Esophagus squamous epithelium (tissue), 5 donors: Measurements from ENCODE around the gene FKBP1B. TPM values are rescaled to one million over a fixed set of nuclear protein-coding genes. Genes with fewer than 3 reads are reported as not detected.
A peak's percentile ranks its signal among the peaks of the same experiment; 100 is the strongest.

Experiments used
- DNase-seq: peaks from one replicate; lab custom pipeline; 2025; lab: John Stamatoyannopoulos, UW
- H3K27ac ChIP-seq, 4 donors: fragments of 200-600 bp; sonication (generic); one replicate each; pipeline ENCODE4 v1.5.1; 2016 to 2019; ENCODE audit warnings: mild to moderate bottlenecking in 1 of 4
- H3K27me3 ChIP-seq, 4 donors: fragments of 200-600 bp; sonication (generic); 1 replicate in 3 of 4; 2 replicates in 1 of 4; pipeline versions ENCODE4 v1.5.1 to v1.6.0; 2017 to 2021; ENCODE audit warnings: antibody characterized with exemption in 1 of 4
- H3K36me3 ChIP-seq, 3 donors: fragments of 200-600 bp; sonication (generic); one replicate each; pipeline ENCODE4 v1.5.1; 2016 to 2019
- H3K4me1 ChIP-seq, 3 donors: fragments of 200-600 bp; sonication (generic); one replicate each; pipeline ENCODE4 v1.5.1; 2017 to 2019
- H3K4me3 ChIP-seq, 4 donors: fragments of 200-600 bp; sonication (generic); 1 replicate in 3 of 4; 2 replicates in 1 of 4; pipeline ENCODE4 v1.5.1; 2016 to 2019; ENCODE audit warnings: mild to moderate bottlenecking in 2 of 4, moderate library complexity in 1 of 4
- H3K9me3 ChIP-seq, 3 donors: fragments of 200-600 bp; sonication (generic); one replicate each; pipeline ENCODE4 v1.5.1; 2016 to 2019
- POLR2A ChIP-seq, 4 donors: fragments of 450-650 bp; IDR thresholded peaks; one replicate each; pipeline ENCODE4 v1.6.1; 2017; ENCODE audit warnings: antibody characterized with exemption in 4 of 4, mild to moderate bottlenecking in 4 of 4, moderate library complexity in 3 of 4
- WGBS, 2 donors: methylation state at CpG; one replicate each; pipeline ENCODE4 v1.1.5; 2018; 5-methylcytosine and 5-hydroxymethylcytosine counted together
- intact Hi-C: fragments of 100-400 bp; cut with DNase I; formaldehyde crosslinking; loops from one replicate; pipeline ENCODE4 v1.15.0; 2022
- total RNA-seq, 4 donors: library from RNA; depleted of rRNA; stranded (reverse); fragments of >200 nt; gene quantifications; one replicate each; pipeline ENCODE4 v1.1.0, GENCODE V29; 2016
- TF ChIP-seq, protein P1 (sequence below), 6 experiments: fragments of 450-650 bp in 4 of 6; fragments of 200-600 bp in 2 of 6; sonication (generic) in 2 of 6; IDR thresholded peaks; one replicate each; pipeline ENCODE4 v1.5.1; 2016 to 2019; ENCODE audit warnings: antibody characterized with exemption in 6 of 6, mild to moderate bottlenecking in 4 of 6, moderate library complexity in 4 of 6
- donor health status: DM: yes; HTN: yes; CAD: no.

FKBP1B gene
- total RNA-seq, 4 donors from 2014 or later: 4.5 to 12.1 (median 8.3) TPM

GRCh38 chr2:24102677-24103076 is 53.1 kb downstream of the FKBP1B start:
- H3K27me3 ChIP-seq: no peaks in the 10 kb centered on the region
- DNase-seq: no peak
- TF ChIP-seq, protein P1, sequence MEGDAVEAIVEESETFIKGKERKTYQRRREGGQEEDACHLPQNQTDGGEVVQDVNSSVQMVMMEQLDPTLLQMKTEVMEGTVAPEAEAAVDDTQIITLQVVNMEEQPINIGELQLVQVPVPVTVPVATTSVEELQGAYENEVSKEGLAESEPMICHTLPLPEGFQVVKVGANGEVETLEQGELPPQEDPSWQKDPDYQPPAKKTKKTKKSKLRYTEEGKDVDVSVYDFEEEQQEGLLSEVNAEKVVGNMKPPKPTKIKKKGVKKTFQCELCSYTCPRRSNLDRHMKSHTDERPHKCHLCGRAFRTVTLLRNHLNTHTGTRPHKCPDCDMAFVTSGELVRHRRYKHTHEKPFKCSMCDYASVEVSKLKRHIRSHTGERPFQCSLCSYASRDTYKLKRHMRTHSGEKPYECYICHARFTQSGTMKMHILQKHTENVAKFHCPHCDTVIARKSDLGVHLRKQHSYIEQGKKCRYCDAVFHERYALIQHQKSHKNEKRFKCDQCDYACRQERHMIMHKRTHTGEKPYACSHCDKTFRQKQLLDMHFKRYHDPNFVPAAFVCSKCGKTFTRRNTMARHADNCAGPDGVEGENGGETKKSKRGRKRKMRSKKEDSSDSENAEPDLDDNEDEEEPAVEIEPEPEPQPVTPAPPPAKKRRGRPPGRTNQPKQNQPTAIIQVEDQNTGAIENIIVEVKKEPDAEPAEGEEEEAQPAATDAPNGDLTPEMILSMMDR (IDR thresholded peaks at IDR 0.05): no peak
- no peak for TF ChIP-seq POLR2A (IDR thresholded peaks at IDR 0.05)
- intact Hi-C loops: no loop called here
- no peaks in the 10 kb centered on the region for H3K9me3 ChIP-seq
- no peak overlapping the region for H3K4me3 ChIP-seq
- H3K4me1 ChIP-seq: peaks cover 0 to 11% (median 0%) of the 10 kb centered on the region in 3 donors
- H3K36me3 ChIP-seq: no peaks in the 10 kb centered on the region
- WGBS, 2 donors: 73 to 97% methylated on average over 1 of the region's 1 CpG
- no peak overlapping the region for H3K27ac ChIP-seq

DNA sequence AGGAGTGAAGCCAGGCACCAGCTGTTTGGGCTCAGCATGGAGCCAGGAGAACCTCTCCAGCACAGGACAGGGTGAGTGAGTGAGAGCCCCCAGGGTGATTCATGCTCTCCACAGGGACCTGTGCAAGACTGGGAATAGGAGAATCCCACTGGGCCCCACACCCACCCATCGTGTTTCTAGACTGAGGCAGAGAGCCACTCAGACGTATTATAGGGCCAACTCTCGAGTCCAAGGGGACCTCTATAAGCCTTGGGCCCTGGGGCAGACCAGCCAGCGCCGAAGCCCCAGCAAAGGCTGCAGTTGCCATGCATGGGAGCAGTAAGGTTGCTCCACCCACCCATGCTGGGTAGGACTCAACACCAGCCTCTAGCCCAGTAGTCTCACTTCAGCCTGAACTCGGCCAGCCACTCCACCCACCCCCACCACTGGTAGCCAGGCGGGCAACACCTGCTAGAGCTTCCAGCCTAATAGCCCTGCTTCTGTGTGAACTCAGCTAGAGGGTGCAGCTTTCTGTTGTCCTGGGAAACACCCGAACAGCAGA is 54.6 kb downstream of the FKBP1B start:
- WGBS, 2 donors: 90 to 93% methylated on average over 5 to 6 of the region's 8 CpGs
- peak overlapping the region in 1 of 4 donors; percentile 3 for H3K27ac ChIP-seq
- H3K36me3 ChIP-seq: no peaks in the 10 kb centered on the region
- intact Hi-C loops: no loop called here
- no peaks in the 10 kb centered on the region for H3K27me3 ChIP-seq
- no peak for TF ChIP-seq POLR2A (IDR thresholded peaks at IDR 0.05)
- TF ChIP-seq, protein P1 (IDR thresholded peaks at IDR 0.05): no peak
- no peak for DNase-seq
- H3K9me3 ChIP-seq: no peaks in the 10 kb centered on the region
- peaks cover 0 to 11% (median 0%) of the 10 kb centered on the region in 3 donors for H3K4me1 ChIP-seq
- no peak overlapping the region for H3K4me3 ChIP-seq

- no peak overlapping the region for H3K4me3 ChIP-seq
- no peaks in the 10 kb centered on the region for H3K27me3 ChIP-seq
- H3K9me3 ChIP-seq: no peaks in the 10 kb centered on the region
- peaks cover 0 to 11% (median 0%) of the 10 kb centered on the region in 3 donors for H3K4me1 ChIP-seq
- no CpG with 5 or more reads among the region's 4 CpGs for WGBS, 2 donors
- intact Hi-C loops: no loop called here
- no peak for TF ChIP-seq POLR2A (IDR thresholded peaks at IDR 0.05)
- TF ChIP-seq, protein P1 (IDR thresholded peaks at IDR 0.05): no peak
- no peaks in the 10 kb centered on the region for H3K36me3 ChIP-seq
- H3K27ac ChIP-seq: peak overlapping the region in 2 of 4 donors; percentile 3 to 10
- no peak for DNase-seq
Measured at GRCh38 chr2:24104906-24105305, 55.4 kb downstream of the FKBP1B start.

- Histone ChIP-seq H3K4me3 (no peak overlapping the region), H3K27ac (no peak overlapping the region), H3K27me3 (no peaks in the 10 kb centered on the region), H3K9me3 (no peaks in the 10 kb centered on the region), H3K36me3 (no peaks in the 10 kb centered on the region), H3K4me1 (peaks cover 0 to 11% (median 0%) of the 10 kb centered on the region in 3 donors)
- DNase-seq: no peak
- intact Hi-C loops: no loop called here
- 44 to 50% methylated on average over 2 of the region's 2 CpGs for WGBS, 2 donors
- no peak for TF ChIP-seq POLR2A (IDR thresholded peaks at IDR 0.05)
- TF ChIP-seq, protein P1 (IDR thresholded peaks at IDR 0.05): no peak
Measured at GRCh38 chr2:24105816-24106215, 56.3 kb downstream of the FKBP1B start.

- Histone ChIP-seq H3K27ac (no peak overlapping the region), H3K4me1 (peaks cover 0 to 11% (median 0%) of the 10 kb centered on the region in 3 donors), H3K9me3 (no peaks in the 10 kb centered on the region), H3K36me3 (no peaks in the 10 kb centered on the region), H3K27me3 (no peaks in the 10 kb centered on the region), H3K4me3 (no peak overlapping the region)
- no peak for DNase-seq
- no peak for TF ChIP-seq POLR2A (IDR thresholded peaks at IDR 0.05)
- TF ChIP-seq, protein P1 (IDR thresholded peaks at IDR 0.05): no peak
- intact Hi-C loops: no loop called here
Measured at GRCh38 chr2:24106786-24107185, 57.2 kb downstream of the FKBP1B start.
